Neural cell (in vitro differentiated cells): ENCODE measurements around the gene DNAH3. TPM values are rescaled to one million over a fixed set of nuclear protein-coding genes. Genes with fewer than 3 reads are reported as not detected.

ENCODE experiments used
- H2AFZ ChIP-seq: fragments of 200-600, 300-800 bp; sonication (generic), shearing (Covaris generic); 2 replicates; pipeline ENCODE4 v1.6.0; 2014; ENCODE audit warnings: low read depth, mild to moderate bottlenecking, antibody characterized with exemption, low read length, moderate library complexity
- H3F3A ChIP-seq: fragments of 200-600 bp; shearing (Covaris generic); 2 replicates; pipeline ENCODE4 v1.6.1; 2016; ENCODE audit warnings: mild to moderate bottlenecking, moderate library complexity, mixed read lengths, antibody characterized with exemption, low read length; ENCODE audit not compliant: insufficient read depth, poor library complexity, severe bottlenecking
- H3K27ac ChIP-seq: fragments of 200-600, 300-800 bp; sonication (generic), shearing (Covaris generic); 2 replicates; pipeline ENCODE4 v1.5.1; 2014; ENCODE audit warnings: mild to moderate bottlenecking, low read length, moderate library complexity
- H3K27me3 ChIP-seq: fragments of 300-800, 200-600 bp; sonication (generic), shearing (Covaris generic); 2 replicates; pipeline ENCODE4 v1.6.0; 2014; ENCODE audit warnings: mild to moderate bottlenecking, low read depth, low read length, moderate library complexity; ENCODE audit not compliant: insufficient read depth
- H3K36me3 ChIP-seq: fragments of 300-800, 200-600 bp; sonication (generic), shearing (Covaris generic); 2 replicates; pipeline ENCODE4 v1.5.1; 2014; ENCODE audit warnings: mild to moderate bottlenecking, antibody characterized with exemption, low read length, moderate library complexity; ENCODE audit not compliant: insufficient read depth
- H3K4me2 ChIP-seq: fragments of 300-800, 200-600 bp; sonication (generic), shearing (Covaris generic); 2 replicates; pipeline ENCODE4 v1.6.0; 2014; ENCODE audit warnings: mild to moderate bottlenecking, low read length
- H3K4me3 ChIP-seq: fragments of 300-800, 200-600 bp; sonication (generic), shearing (Covaris generic); 2 replicates; pipeline ENCODE4 v1.5.1; 2014; ENCODE audit warnings: mild to moderate bottlenecking, low read length, moderate library complexity
- H3K79me2 ChIP-seq: fragments of 200-600 bp; shearing (Covaris generic); replicated peaks from 2 replicates; pipeline ENCODE4 v1.6.0; 2014; ENCODE audit warnings: mild to moderate bottlenecking, low read length, moderate library complexity; ENCODE audit not compliant: insufficient read depth
- H3K9ac ChIP-seq: fragments of 300-800, 200-600 bp; sonication (generic), shearing (Covaris generic); 2 replicates; pipeline ENCODE4 v1.6.1; 2016; ENCODE audit warnings: mild to moderate bottlenecking, low read length, mixed read lengths
- H3K9me2 ChIP-seq: fragments of 200-600 bp; shearing (Covaris generic); 2 replicates; pipeline ENCODE4 v1.6.1; 2016; ENCODE audit warnings: mild to moderate bottlenecking, low read length, mixed read lengths; ENCODE audit not compliant: insufficient read depth
- H3K9me3 ChIP-seq: fragments of 200-600, 300-800 bp; sonication (generic), shearing (Covaris generic); 2 replicates; pipeline ENCODE4 v1.6.1; 2016; ENCODE audit warnings: mild to moderate bottlenecking, mixed run types, low read length, moderate library complexity, mixed read lengths
- H4K20me1 ChIP-seq: fragments of 200-600 bp; shearing (Covaris generic); 2 replicates; pipeline ENCODE4 v1.6.1; 2016; ENCODE audit warnings: mild to moderate bottlenecking, mixed run types; ENCODE audit not compliant: insufficient read depth
- EP300 ChIP-seq: fragments of 450-650 bp; conservative IDR thresholded peaks from 2 replicates; pipeline ENCODE4 v1.6.1; 2014; ENCODE audit warnings: antibody characterized with exemption, mild to moderate bottlenecking, moderate library complexity; ENCODE audit not compliant: poor library complexity, severe bottlenecking
- EZH2 ChIP-seq: fragments of 200-600, 300-800 bp; shearing (Covaris generic), sonication (generic); IDR thresholded peaks from 2 replicates; pipeline ENCODE4 v1.6.1; 2014; ENCODE audit warnings: antibody characterized with exemption, low read length, borderline replicate concordance, mild to moderate bottlenecking; ENCODE audit not compliant: insufficient read depth, poor library complexity, severe bottlenecking
- MXI1 ChIP-seq: fragments of 450-650 bp; conservative IDR thresholded peaks from 2 replicates; pipeline ENCODE4 v1.6.1; 2014; ENCODE audit warnings: antibody characterized with exemption, mild to moderate bottlenecking; ENCODE audit not compliant: poor library complexity, severe bottlenecking
- POLR2AphosphoS5 ChIP-seq: IDR thresholded peaks from 2 replicates; pipeline ENCODE4 v1.6.1; 2012
- RAD21 ChIP-seq: fragments of 450-650 bp; conservative IDR thresholded peaks from 2 replicates; pipeline ENCODE4 v1.6.1; 2014; ENCODE audit warnings: antibody characterized with exemption, mild to moderate bottlenecking, moderate library complexity
- SMC3 ChIP-seq: fragments of 450-650 bp; conservative IDR thresholded peaks from 2 replicates; pipeline ENCODE4 v1.6.1; 2014; ENCODE audit warnings: antibody characterized with exemption, mild to moderate bottlenecking, moderate library complexity; ENCODE audit not compliant: poor library complexity
- TAF1 ChIP-seq: IDR thresholded peaks from 2 replicates; pipeline ENCODE4 v1.6.1; 2012; ENCODE audit warnings: low read depth
- polyA plus RNA-seq: library from polyadenylated mRNA; depleted of rRNA; stranded (reverse); fragments of >200 nt; gene quantifications from 2 replicates; pipeline ENCODE4 v1.2.3, GENCODE V29; 2014
- TF ChIP-seq, protein P1 (sequence below): fragments of 450-650 bp; IDR thresholded peaks from 2 replicates; pipeline ENCODE4 v1.5.1; 2014; ENCODE audit warnings: antibody characterized with exemption, mild to moderate bottlenecking, moderate library complexity; ENCODE audit not compliant: poor library complexity, severe bottlenecking
- TF ChIP-seq, protein P2 (sequence below): IDR thresholded peaks from 2 replicates; pipeline ENCODE4 v1.6.1; 2012; ENCODE audit warnings: borderline replicate concordance

Gene DNAH3
- polyA plus RNA-seq, 1 donor from 2014 or later = 0.06 TPM

DNA sequence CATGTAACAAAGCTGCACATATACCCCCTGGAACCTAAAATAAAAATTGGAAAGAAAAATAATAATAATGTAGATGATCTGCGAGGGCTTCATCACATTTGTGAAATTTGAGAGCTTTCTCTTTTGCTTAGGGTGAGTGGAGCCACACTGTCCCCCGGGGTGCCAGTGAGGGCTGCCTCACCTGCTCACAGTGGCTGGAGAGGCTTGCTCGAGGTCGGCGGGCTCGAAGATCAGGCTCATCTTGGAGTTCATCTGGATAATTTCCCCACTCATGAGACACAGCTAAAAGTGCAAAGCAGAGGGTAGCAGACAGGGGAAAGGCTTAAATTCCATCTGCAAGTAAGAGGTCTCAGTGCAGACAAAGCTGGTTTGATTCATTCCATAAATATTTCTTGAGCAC is 123.8 kb downstream of the DNAH3 start:
- no peak overlapping the region for H3K4me3 ChIP-seq

DNA sequence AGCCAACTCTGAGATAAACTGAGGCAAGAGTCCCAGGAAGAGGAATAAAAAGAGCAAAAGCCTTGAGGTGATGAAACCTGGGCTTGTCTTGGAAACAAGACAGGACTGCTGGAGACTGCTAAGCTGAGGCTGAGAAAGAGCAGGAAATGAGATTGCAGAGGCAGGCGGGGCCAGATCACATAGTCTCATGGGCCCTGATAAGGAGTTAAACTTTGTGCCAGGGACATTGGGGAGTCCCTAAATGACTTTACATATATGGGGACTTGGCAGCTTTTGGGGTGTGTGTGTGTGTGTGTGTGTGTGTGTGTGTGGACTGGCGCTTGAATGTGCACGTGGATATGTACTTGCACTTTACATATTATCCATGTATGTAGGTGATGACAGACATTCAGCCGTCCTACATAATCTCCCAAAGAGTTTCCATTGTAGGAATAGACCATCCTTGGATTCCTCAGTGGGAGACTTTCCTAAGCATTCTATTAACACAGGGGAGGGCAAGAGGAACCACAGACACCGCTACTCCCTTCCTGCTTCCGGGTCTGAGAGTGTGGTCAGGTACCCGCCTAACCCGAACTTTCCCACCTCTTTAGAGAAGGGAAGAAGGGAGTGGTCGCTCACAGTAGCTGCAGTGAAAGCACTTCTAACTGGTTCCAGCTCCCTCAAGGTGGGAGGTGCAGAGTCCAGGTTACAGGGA is 127.0 kb downstream of the DNAH3 start:
- Histone ChIP-seq H3K4me2 (no peak overlapping the region), H3K9ac (no peak overlapping the region), H2AFZ (no peak overlapping the region), H3K9me3 (no peaks in the 10 kb centered on the region), H3K36me3 (no peaks in the 10 kb centered on the region), H3K9me2 (no peaks in the 10 kb centered on the region), H3K27ac (no peak overlapping the region), H4K20me1 (no peaks in the 10 kb centered on the region), H3K79me2 (no peaks in the 10 kb centered on the region), H3K4me3 (no peak overlapping the region), H3K27me3 (no peaks in the 10 kb centered on the region), H3F3A (no peaks in the 10 kb centered on the region)
- no peak for TF ChIP-seq EZH2
- TF ChIP-seq, protein P1, sequence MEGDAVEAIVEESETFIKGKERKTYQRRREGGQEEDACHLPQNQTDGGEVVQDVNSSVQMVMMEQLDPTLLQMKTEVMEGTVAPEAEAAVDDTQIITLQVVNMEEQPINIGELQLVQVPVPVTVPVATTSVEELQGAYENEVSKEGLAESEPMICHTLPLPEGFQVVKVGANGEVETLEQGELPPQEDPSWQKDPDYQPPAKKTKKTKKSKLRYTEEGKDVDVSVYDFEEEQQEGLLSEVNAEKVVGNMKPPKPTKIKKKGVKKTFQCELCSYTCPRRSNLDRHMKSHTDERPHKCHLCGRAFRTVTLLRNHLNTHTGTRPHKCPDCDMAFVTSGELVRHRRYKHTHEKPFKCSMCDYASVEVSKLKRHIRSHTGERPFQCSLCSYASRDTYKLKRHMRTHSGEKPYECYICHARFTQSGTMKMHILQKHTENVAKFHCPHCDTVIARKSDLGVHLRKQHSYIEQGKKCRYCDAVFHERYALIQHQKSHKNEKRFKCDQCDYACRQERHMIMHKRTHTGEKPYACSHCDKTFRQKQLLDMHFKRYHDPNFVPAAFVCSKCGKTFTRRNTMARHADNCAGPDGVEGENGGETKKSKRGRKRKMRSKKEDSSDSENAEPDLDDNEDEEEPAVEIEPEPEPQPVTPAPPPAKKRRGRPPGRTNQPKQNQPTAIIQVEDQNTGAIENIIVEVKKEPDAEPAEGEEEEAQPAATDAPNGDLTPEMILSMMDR = no peak
- no peak for TF ChIP-seq EP300
- TF ChIP-seq, protein P2, sequence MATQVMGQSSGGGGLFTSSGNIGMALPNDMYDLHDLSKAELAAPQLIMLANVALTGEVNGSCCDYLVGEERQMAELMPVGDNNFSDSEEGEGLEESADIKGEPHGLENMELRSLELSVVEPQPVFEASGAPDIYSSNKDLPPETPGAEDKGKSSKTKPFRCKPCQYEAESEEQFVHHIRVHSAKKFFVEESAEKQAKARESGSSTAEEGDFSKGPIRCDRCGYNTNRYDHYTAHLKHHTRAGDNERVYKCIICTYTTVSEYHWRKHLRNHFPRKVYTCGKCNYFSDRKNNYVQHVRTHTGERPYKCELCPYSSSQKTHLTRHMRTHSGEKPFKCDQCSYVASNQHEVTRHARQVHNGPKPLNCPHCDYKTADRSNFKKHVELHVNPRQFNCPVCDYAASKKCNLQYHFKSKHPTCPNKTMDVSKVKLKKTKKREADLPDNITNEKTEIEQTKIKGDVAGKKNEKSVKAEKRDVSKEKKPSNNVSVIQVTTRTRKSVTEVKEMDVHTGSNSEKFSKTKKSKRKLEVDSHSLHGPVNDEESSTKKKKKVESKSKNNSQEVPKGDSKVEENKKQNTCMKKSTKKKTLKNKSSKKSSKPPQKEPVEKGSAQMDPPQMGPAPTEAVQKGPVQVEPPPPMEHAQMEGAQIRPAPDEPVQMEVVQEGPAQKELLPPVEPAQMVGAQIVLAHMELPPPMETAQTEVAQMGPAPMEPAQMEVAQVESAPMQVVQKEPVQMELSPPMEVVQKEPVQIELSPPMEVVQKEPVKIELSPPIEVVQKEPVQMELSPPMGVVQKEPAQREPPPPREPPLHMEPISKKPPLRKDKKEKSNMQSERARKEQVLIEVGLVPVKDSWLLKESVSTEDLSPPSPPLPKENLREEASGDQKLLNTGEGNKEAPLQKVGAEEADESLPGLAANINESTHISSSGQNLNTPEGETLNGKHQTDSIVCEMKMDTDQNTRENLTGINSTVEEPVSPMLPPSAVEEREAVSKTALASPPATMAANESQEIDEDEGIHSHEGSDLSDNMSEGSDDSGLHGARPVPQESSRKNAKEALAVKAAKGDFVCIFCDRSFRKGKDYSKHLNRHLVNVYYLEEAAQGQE = no peak
- TF ChIP-seq TAF1 = no peak
- no peak for TF ChIP-seq MXI1
- TF ChIP-seq RAD21 = no peak
- no peak for TF ChIP-seq POLR2AphosphoS5
- no peak for TF ChIP-seq SMC3

More for the DNA sequence above, 123.8 kb downstream of the DNAH3 start:
- Histone ChIP-seq H3K27ac (no peak overlapping the region), H3F3A (no peaks in the 10 kb centered on the region), H3K79me2 (no peaks in the 10 kb centered on the region), H3K9ac (no peak overlapping the region), H3K4me2 (no peak overlapping the region), H3K27me3 (no peaks in the 10 kb centered on the region), H2AFZ (no peak overlapping the region), H3K9me3 (no peaks in the 10 kb centered on the region), H3K9me2 (no peaks in the 10 kb centered on the region), H3K36me3 (no peaks in the 10 kb centered on the region), H4K20me1 (no peaks in the 10 kb centered on the region)
- TF ChIP-seq TAF1 (no peak), EP300 (no peak), SMC3 (no peak), EZH2 (no peak), MXI1 (no peak), POLR2AphosphoS5 (no peak), RAD21 (no peak)
- TF ChIP-seq, protein P1 = no peak
- TF ChIP-seq, protein P2 = no peak
